ENCODE measurements around the gene PARD3. TPM values are rescaled to one million over a fixed set of nuclear protein-coding genes. Genes with fewer than 3 reads are reported as not detected.
A peak's percentile ranks its signal among the peaks of the same experiment; 100 is the strongest.
"Not testable (repeated sequence)": the region's sequence is repeated elsewhere in the genome, so short reads cannot be mapped to it uniquely, and the experiment has no call there.

Gene PARD3
- total RNA-seq, 2 donors from 2014 or later = 1.4 to 2.7 TPM

DNA sequence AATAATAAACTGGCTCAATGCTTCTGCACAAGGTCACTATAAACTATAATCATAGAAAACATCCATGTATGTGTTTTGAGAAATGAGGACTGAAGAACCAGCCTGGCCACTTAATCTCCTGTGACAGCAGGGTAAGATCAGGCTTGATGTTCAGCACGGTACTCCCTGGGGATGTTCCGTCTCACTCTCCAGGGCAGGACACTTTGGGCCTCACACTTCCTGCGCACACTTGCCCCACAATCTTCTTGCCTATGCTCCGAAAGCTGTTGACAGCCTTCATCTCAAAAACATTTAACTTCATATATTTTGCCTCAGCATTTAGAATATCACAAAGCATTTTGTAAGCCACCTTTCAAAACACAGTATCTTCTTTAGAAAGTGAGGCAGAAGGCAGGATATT, 92.7 kb downstream of the PARD3 start:
- Mint-ChIP-seq H3K27ac (no peak overlapping the region), H3K36me3 (no peaks in the 10 kb centered on the region), H3K9me3 (no peaks in the 10 kb centered on the region)
- ATAC-seq (no peak), DNase-seq (ENCODE audit: low spot score in 2 of 2) (no peak)

DNA sequence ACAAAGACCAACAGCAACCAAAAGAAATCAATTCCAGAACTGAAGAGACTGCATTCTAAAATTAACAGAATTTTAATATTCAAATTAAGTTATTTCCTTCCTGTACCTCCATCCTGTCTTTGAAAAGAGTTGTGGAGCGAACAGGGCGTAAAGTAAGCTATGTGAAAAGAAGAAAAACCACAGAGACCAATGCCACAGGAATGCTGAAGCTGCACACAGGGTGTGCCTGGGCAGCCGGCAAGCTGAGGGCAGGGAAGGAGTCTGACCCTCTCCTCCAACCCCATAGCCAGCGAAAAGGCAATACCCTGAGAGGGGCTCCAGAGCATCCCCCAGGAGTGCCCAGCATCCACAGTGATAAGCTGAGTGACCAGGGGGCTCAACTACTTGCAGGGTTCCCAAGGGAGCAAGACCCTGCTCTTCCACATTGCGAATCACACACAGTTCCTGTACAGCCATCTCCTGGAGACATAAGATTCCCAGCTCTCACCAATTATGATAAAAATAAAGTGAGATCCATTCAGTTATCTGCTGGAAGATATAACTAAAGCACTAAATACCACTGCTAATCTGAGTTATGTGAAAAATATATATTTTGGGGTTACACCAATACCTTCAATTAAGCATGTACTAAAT, 93.8 kb downstream of the PARD3 start:
- H3K36me3 Mint-ChIP-seq = no peaks in the 10 kb centered on the region
- ATAC-seq (no peak), DNase-seq (ENCODE audit: low spot score in 2 of 2) (no peak)
- H3K9me3 Mint-ChIP-seq = no peaks in the 10 kb centered on the region
- no peak overlapping the region for H3K27ac Mint-ChIP-seq

GRCh38 chr10:34719746-34720145, 95.3 kb downstream of the PARD3 start:
- no peaks in the 10 kb centered on the region for H3K36me3 Mint-ChIP-seq
- H3K9me3 Mint-ChIP-seq = no peaks in the 10 kb centered on the region

DNA sequence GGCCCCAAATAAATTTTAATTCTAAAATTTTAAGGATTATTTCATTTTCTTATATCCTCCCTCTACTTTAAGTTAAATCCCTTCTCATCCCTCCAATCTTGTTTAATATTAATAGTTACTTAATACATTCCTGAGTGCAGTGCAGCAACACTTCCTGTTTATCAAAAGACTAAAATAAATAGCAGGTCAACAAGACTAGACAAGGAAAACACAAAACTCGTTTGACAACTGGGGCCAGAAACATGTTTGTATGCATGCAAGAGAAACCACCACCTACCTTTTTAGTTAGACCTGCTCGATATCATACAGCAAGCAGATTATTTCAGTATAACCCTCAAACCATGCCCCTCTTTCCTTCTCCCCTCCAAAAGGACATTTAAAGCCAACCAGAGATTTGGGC, 95.8 kb downstream of the PARD3 start:
- Mint-ChIP-seq H3K36me3 (no peaks in the 10 kb centered on the region), H3K27ac (no peak overlapping the region), H3K9me3 (no peaks in the 10 kb centered on the region)
- DNase-seq (ENCODE audit: low spot score in 2 of 2) (no peak), ATAC-seq (no peak)

More at GRCh38 chr10:34719746-34720145, 95.3 kb downstream of the PARD3 start:
- DNase-seq (ENCODE audit: low spot score in 2 of 2) (no peak), ATAC-seq (no peak)
- H3K27ac Mint-ChIP-seq = no peak overlapping the region

DNA sequence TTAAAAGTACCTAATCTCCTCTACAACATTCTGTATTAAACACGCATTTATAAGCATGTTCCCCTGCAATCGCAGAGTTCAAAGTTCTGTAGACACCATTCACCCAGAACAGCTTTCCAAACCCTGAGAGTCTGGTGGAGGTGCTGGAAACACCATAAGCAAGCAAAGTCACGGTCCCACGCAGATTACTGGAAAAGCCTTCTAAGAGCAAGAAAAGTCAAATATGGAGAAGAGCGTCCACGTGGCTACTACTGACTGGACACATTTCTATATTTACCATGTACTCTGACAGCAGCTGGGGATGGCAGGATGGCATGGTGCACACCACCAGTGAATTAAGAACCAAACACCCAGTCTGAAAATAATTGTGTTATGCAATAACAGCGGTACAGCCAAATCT, 97.7 kb downstream of the PARD3 start:
- H3K36me3 Mint-ChIP-seq = no peaks in the 10 kb centered on the region
- no peaks in the 10 kb centered on the region for H3K9me3 Mint-ChIP-seq
- DNase-seq (ENCODE audit: low spot score in 2 of 2) (no peak), ATAC-seq (no peak)
- no peak overlapping the region for H3K27ac Mint-ChIP-seq

DNA sequence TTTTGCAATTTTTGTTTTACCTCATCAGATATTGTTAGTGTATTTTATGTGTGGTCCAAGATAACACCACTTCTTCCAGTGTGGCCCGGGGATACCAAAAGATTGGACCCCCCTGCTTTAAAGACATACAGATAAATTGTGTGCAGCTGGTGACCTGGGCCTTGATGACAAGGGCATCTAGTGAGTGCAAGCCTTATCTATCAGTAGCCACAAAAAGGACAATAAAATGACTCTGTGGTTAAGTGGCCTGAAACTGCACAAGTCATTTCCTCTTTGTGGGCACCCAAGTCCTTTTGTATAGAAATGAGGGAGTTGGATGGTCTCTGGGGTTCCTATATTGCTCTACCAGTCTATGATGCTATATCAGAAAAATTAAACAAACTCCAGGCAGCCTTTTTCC, 98.1 kb downstream of the PARD3 start:
- Mint-ChIP-seq H3K9me3 (no peaks in the 10 kb centered on the region), H3K27ac (no peak overlapping the region), H3K36me3 (no peaks in the 10 kb centered on the region)
- ATAC-seq = peak in 1 of 2 donors; percentile 37
- no peak for DNase-seq (ENCODE audit: low spot score in 2 of 2)

DNA sequence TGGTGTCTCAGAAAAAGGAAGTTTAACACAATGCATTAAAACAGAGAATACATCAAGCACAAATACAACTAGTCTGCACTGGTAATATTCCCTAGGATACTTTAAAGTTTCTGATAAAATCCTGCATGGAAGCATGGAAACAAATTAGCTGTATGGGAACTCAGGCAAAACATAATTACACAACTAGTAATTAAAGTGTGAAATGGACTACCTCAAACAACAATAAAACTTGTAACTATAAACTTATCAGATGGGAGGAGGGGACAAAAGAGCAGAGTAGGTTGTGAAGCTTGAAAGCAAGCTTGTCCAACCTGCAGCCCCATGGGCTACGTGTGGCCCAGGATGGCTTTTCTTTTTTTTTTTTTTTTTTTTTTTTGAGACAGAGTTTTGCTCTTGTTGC, 98.9 kb downstream of the PARD3 start:
- Mint-ChIP-seq H3K27ac (no peak overlapping the region), H3K9me3 (no peaks in the 10 kb centered on the region), H3K36me3 (no peaks in the 10 kb centered on the region)
- DNase-seq (ENCODE audit: low spot score in 2 of 2) (no peak), ATAC-seq (no peak)

- DNase-seq (ENCODE audit: low spot score in 2 of 2) (no peak), ATAC-seq (no peak)
- H3K27ac Mint-ChIP-seq = no peak overlapping the region
- H3K9me3 Mint-ChIP-seq = no peaks in the 10 kb centered on the region
- no peaks in the 10 kb centered on the region for H3K36me3 Mint-ChIP-seq
These were observed 99.4 kb downstream of the PARD3 start for GRCh38 chr10:34715511-34716187.

DNA sequence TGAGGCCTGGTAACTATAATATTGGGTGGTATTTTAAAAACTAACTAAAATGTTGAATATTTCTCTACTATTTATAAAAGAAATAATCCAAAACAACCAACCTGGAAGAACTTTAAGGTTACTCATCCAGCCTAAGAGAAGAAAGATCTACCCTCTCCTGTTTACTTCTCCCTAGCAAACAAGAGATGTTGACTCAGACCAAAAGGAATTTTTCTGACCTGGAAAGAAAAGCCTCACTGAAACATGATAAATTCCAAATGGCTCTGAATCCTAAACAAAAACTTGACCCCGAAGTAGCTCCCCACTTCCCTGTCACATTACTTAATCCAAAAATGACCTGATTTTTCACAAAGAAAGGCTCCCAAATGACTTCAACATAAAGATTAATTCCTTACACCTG, 101.2 kb downstream of the PARD3 start:
- Mint-ChIP-seq H3K9me3 (no peaks in the 10 kb centered on the region), H3K27ac (no peak overlapping the region), H3K36me3 (no peaks in the 10 kb centered on the region)
- ATAC-seq = no peak
- no peak for DNase-seq (ENCODE audit: low spot score in 2 of 2)

DNA sequence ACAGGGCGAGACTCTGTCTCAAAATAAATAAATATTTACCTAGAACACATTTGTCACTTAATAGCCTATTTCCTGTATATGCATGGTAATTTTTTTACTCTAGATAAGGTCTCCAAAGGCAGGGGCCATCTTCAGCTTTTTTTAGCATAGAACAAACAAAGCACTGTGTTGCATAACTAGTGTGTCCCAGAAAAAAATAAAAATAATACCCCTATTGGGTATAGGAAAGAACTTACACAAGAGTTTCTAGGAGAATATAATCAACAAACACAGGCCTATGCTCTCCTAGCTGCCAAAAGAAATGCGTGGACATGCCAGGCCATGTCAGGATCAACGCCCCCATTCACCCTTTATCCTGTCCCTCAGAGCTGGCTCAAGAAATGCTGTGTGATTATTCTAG, 103.6 kb downstream of the PARD3 start:
- ATAC-seq (no peak), DNase-seq (ENCODE audit: low spot score in 2 of 2) (no peak)
- Mint-ChIP-seq H3K36me3 (no peaks in the 10 kb centered on the region), H3K9me3 (no peaks in the 10 kb centered on the region), H3K27ac (no peak overlapping the region)

GRCh38 chr10:34710391-34710751, 104.7 kb downstream of the PARD3 start:
- ATAC-seq (no peak), DNase-seq (ENCODE audit: low spot score in 2 of 2) (no peak)
- Mint-ChIP-seq H3K27ac (no peak overlapping the region), H3K36me3 (no peaks in the 10 kb centered on the region), H3K9me3 (no peaks in the 10 kb centered on the region)

- Mint-ChIP-seq H3K27ac (no peak overlapping the region), H3K9me3 (no peaks in the 10 kb centered on the region), H3K36me3 (no peaks in the 10 kb centered on the region)
- no peak for DNase-seq (ENCODE audit: low spot score in 2 of 2)
- no peak for ATAC-seq
These were observed 105.3 kb downstream of the PARD3 start for GRCh38 chr10:34709637-34710390.

- DNase-seq (ENCODE audit: low spot score in 2 of 2) (no peak), ATAC-seq (no peak)
- H3K27ac Mint-ChIP-seq = no peak overlapping the region
- peaks cover 0 to 2% of the 10 kb centered on the region in 2 donors for H3K9me3 Mint-ChIP-seq
- no peaks in the 10 kb centered on the region for H3K36me3 Mint-ChIP-seq
These were observed 107.4 kb downstream of the PARD3 start for GRCh38 chr10:34707656-34708055.

DNA sequence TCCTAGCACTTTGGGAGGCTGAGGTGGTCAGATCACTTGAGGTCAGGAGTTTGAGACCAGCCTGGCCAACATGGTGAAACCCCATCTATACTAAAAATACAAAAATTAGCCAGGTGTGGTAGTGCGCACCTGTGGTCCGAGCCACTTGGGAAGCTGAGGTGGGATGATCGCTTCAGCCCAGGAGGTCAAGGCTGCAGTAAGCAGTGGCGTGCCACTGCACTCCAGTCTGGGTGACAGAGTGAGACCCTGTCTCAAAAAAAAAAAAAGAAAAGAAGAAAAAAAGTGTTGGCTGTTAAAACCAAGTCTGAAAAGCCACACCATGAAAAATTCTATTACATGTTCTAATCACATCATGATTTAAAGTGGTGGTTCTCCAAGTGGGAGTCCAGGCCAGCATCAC, 108.1 kb downstream of the PARD3 start:
- not testable (repeated sequence) for H3K9me3 Mint-ChIP-seq; H3K27ac Mint-ChIP-seq; DNase-seq (ENCODE audit: low spot score in 2 of 2); ATAC-seq; H3K36me3 Mint-ChIP-seq

DNA sequence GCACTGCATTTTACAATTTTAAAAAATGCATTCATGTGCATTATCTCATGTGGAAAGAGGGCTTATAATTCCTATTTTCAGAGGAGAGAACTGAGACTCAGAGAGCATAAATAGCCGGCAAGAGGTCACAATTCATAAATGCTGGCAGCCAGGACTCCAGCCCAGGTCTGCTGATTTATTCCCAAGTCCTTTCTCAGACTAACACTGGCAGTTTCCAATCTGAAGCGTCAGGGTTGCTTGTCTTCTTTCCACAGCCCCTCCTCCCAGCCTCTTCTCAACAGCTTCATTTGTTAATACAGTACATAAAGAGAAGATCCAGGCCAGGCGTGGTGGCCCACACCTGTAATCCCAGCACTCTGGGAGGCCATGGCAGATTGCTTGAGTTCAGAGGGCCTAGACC, 108.9 kb downstream of the PARD3 start:
- no peak overlapping the region for H3K27ac Mint-ChIP-seq
- H3K36me3 Mint-ChIP-seq = no peaks in the 10 kb centered on the region
- DNase-seq (ENCODE audit: low spot score in 2 of 2) (no peak), ATAC-seq (no peak)
- peaks cover 0 to 3% of the 10 kb centered on the region in 2 donors for H3K9me3 Mint-ChIP-seq

DNA sequence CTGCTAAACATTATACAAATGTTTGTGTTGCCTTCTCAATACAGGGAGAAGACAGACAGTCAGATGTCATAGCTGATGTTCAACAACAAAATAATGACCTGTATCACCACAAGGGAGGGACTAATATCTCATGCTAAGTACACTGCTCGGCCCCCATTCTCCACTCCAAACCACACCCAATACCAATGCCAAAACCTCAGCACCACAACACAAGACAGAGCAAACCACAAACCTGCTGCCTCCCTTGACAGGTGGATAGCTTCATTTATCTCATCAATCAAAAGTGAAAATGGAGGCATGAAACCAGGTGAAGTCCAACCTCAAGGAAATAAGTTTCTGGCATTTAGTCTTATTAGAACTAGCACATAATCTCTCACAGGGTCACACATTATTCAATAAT, 109.5 kb downstream of the PARD3 start:
- H3K27ac Mint-ChIP-seq = no peak overlapping the region
- DNase-seq (ENCODE audit: low spot score in 2 of 2) (no peak), ATAC-seq (no peak)
- peaks cover 0 to 3% of the 10 kb centered on the region in 2 donors for H3K9me3 Mint-ChIP-seq
- no peaks in the 10 kb centered on the region for H3K36me3 Mint-ChIP-seq

DNA sequence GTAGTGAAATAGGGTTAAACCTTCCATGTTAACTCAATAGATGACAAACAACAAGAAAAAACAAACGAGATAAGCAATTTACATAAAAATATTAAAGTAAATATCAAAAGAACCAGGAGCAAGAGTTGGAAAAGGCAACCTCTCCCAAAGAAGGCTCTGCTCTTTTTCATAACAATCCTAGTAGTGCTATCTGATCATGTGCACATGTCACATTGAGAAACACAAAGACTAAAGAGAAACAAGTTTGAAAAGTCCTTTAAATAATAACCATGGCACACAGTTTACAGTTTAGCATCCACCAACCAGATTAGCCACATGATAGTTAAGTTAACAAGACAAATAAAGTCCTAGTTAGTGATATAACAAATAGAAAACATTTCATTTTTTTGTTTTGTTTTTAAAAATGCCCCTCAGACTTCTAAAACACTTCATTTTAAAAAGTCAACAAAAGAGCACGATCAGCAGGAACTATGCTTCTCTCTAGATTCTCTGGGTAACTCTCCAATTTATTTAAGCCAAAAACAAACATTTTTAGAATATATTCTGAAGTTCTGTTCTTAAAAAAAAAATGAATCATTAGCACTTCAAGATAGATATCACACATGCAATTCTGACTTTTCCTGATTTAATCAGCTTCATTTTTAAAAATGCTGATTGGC, 110.4 kb downstream of the PARD3 start:
- Mint-ChIP-seq H3K9me3 (peaks cover 0 to 3% of the 10 kb centered on the region in 2 donors), H3K27ac (no peak overlapping the region), H3K36me3 (no peaks in the 10 kb centered on the region)
- DNase-seq (ENCODE audit: low spot score in 2 of 2) (no peak), ATAC-seq (no peak)

Measured in activated naive CD4-positive, alpha-beta T cell treated with anti-CD3 and anti-CD28 coated beads, Interleukin-2, amount 50 U/mL, for 72 hours (primary cell).